Measurements from ENCODE around the gene HSPA9.

DNA sequence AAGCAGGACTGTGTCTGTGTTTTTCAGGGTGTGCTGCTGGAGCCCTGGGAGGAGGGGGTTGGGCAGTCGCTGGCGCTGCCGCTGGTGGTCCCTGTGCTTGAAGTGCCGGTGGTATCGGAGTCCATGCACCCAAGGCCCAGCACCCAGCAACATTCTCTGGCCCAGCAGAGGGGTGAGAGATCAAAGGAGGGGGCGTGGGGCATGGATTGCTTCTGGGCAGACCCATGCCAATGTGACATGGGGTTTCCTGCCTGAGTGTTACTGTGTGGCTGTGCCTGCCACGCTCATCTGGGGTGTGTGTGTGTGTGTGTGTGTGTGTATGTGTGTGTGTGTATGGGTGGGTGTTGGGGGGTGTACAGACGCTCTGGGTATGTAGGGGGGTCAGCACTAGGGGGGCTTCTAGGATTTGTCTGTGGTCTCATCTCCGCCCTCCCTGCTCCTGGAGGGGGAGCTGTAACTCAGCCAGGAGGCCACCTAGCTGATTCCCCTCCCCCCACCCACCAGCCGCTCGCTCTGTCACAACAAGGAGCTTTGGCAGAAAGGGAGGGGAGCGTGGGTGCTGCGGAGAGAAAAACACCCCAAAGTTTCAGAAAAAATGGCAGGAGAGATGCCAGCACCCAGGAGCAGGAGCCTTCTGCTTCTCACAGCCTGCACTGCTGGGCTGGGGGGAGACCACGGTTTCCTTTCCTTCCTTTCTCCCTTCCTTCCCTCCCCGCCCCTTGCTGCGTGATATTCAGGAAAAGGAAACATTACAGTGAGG, 35.9 kb upstream of the HSPA9 start:
- no peak for TF ChIP-seq SREBF2 (IDR thresholded peaks at IDR 0.05)
- no peak for TF ChIP-seq HDAC2 (IDR thresholded peaks at IDR 0.05)
- TF ChIP-seq, protein P1, sequence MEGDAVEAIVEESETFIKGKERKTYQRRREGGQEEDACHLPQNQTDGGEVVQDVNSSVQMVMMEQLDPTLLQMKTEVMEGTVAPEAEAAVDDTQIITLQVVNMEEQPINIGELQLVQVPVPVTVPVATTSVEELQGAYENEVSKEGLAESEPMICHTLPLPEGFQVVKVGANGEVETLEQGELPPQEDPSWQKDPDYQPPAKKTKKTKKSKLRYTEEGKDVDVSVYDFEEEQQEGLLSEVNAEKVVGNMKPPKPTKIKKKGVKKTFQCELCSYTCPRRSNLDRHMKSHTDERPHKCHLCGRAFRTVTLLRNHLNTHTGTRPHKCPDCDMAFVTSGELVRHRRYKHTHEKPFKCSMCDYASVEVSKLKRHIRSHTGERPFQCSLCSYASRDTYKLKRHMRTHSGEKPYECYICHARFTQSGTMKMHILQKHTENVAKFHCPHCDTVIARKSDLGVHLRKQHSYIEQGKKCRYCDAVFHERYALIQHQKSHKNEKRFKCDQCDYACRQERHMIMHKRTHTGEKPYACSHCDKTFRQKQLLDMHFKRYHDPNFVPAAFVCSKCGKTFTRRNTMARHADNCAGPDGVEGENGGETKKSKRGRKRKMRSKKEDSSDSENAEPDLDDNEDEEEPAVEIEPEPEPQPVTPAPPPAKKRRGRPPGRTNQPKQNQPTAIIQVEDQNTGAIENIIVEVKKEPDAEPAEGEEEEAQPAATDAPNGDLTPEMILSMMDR (IDR thresholded peaks at IDR 0.05): no peak
- TF ChIP-seq POLR2AphosphoS2 (conservative IDR thresholded peaks at IDR 0.05; ENCODE audit: low read length): no peak
- no peak for TF ChIP-seq KDM1A (IDR thresholded peaks at IDR 0.05; ENCODE audit: low read depth)
- no peak for TF ChIP-seq HOXA7 (CRISPR knock-in tag; IDR thresholded peaks at IDR 0.05)
- no peak for TF ChIP-seq ESRRA (IDR thresholded peaks at IDR 0.05; ENCODE audit: borderline replicate concordance, low read length)
- no peak for TF ChIP-seq BHLHE40 (IDR thresholded peaks at IDR 0.05; ENCODE audit: low read depth, low read length)
- TF ChIP-seq, protein P2, sequence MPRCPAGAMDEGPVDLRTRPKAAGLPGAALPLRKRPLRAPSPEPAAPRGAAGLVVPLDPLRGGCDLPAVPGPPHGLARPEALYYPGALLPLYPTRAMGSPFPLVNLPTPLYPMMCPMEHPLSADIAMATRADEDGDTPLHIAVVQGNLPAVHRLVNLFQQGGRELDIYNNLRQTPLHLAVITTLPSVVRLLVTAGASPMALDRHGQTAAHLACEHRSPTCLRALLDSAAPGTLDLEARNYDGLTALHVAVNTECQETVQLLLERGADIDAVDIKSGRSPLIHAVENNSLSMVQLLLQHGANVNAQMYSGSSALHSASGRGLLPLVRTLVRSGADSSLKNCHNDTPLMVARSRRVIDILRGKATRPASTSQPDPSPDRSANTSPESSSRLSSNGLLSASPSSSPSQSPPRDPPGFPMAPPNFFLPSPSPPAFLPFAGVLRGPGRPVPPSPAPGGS (IDR thresholded peaks at IDR 0.05): no peak
- TF ChIP-seq SMC3 (IDR thresholded peaks at IDR 0.05): no peak
- TF ChIP-seq GATA3 (IDR thresholded peaks at IDR 0.05; ENCODE audit: borderline replicate concordance): no peak
- TF ChIP-seq RNF2 (IDR thresholded peaks at IDR 0.05; ENCODE audit: borderline replicate concordance, low read depth): no peak
